NCI-H2196 treated with DMSO at 0.1 percent for 48 hours (cell line): ENCODE results near the gene ZNF628.
"Not testable (repeated sequence)": the region's sequence is repeated elsewhere in the genome, so short reads cannot be mapped to it uniquely, and the experiment has no call there.

Experiments used
- DNase-seq: peaks from one replicate; lab custom pipeline; 2025; ENCODE audit not compliant: unreplicated experiment; lab: John Stamatoyannopoulos, UW

Gene ZNF628

GRCh38 chr19:55476100-55476775, at the start of gene ZNF628:
TSS of gene ZNF628 (plus strand) at chr19:55476617. CDS start at chr19:55479911, 3,294 bp downstream.
- DNase-seq, result peak; percentile 90

- no peak for DNase-seq
Observed at GRCh38 chr19:55431183-55431582, 45.2 kb upstream of the ZNF628 start.

- DNase-seq, result no peak
Observed at GRCh38 chr19:55432241-55432959, 44.0 kb upstream of the ZNF628 start.

GRCh38 chr19:55433292-55433691, 43.1 kb upstream of the ZNF628 start:
- no peak for DNase-seq

GRCh38 chr19:55434356-55434919, 42.0 kb upstream of the ZNF628 start:
- no peak for DNase-seq

- no peak for DNase-seq
Observed at GRCh38 chr19:55435020-55435419, 41.4 kb upstream of the ZNF628 start.

GRCh38 chr19:55436847-55437246, 39.6 kb upstream of the ZNF628 start:
- no peak for DNase-seq

GRCh38 chr19:55437410-55437809, 39.0 kb upstream of the ZNF628 start:
- DNase-seq, result peak; percentile 70

- DNase-seq, result no peak
Observed at GRCh38 chr19:55439052-55439451, 37.4 kb upstream of the ZNF628 start.

GRCh38 chr19:55440411-55441105, 35.9 kb upstream of the ZNF628 start:
- no peak for DNase-seq

- no peak for DNase-seq
Observed at GRCh38 chr19:55441319-55441691, 35.1 kb upstream of the ZNF628 start.

GRCh38 chr19:55441692-55442321, 34.6 kb upstream of the ZNF628 start:
- DNase-seq, result peak; percentile 41

GRCh38 chr19:55442372-55442961, 34.0 kb upstream of the ZNF628 start:
- DNase-seq, result no peak

- no peak for DNase-seq
Observed at GRCh38 chr19:55443045-55443823, 33.2 kb upstream of the ZNF628 start, which contains the start of gene SHISA7. TSS of gene SHISA7 (minus strand) at chr19:55443300. CDS start at chr19:55442863, 437 bp downstream.

GRCh38 chr19:55443824-55444480, 32.5 kb upstream of the ZNF628 start:
- DNase-seq, result no peak

GRCh38 chr19:55444646-55445045, 31.8 kb upstream of the ZNF628 start:
- no peak for DNase-seq

GRCh38 chr19:55446060-55446459, 30.4 kb upstream of the ZNF628 start:
- DNase-seq, result no peak

GRCh38 chr19:55447421-55448174, 28.8 kb upstream of the ZNF628 start:
- peak; percentile 71 for DNase-seq

- DNase-seq, result not testable (repeated sequence)
Observed at GRCh38 chr19:55448175-55448490, 28.3 kb upstream of the ZNF628 start.
